H1 (cell line): ENCODE measurements around the gene RBMX. TPM values are rescaled to one million over a fixed set of nuclear protein-coding genes. Genes with fewer than 3 reads are reported as not detected.
A peak's percentile ranks its signal among the peaks of the same experiment; 100 is the strongest.

Source experiments
- CTCF ChIA-PET: fragments of 300-600 bp; sonication (Branson Sonifier 250); formaldehyde crosslinking; loops from one replicate; lab custom pipeline; 2021; ENCODE audit not compliant: partially characterized antibody; lab: Charles Lee
- POLR2A ChIA-PET: fragments of 300-600 bp; sonication (Branson Sonifier 250); formaldehyde crosslinking; loops from one replicate; lab custom pipeline; 2021; ENCODE audit warnings: inconsistent platforms; ENCODE audit not compliant: partially characterized antibody; lab: Charles Lee
- DNase-seq, 2 experiments: peaks; one replicate each; pipeline versions ENCODE4 v3.0.0 to v3.0.0-alpha.2; 2010 to 2022; ENCODE audit warnings: low spot score in 2 of 2, low read depth in 1 of 2, mixed read lengths in 1 of 2
- FAIRE-seq: peaks from 2 replicates; lab custom pipeline; 2011; peaks lifted over from hg19 to GRCh38; lab: Jason Lieb, UNC
- H2AFZ ChIP-seq: 2 replicates; pipeline ENCODE4 v1.8.1; 2012; ENCODE audit warnings: low read length, inconsistent platforms
- H2AK5ac ChIP-seq: 2 replicates; pipeline ENCODE4 v1.6.1; 2013; ENCODE audit warnings: low read depth, low read length
- H2BK120ac ChIP-seq: replicated peaks from 2 replicates; pipeline ENCODE3; 2013; ENCODE audit warnings: low read depth, low read length, inconsistent platforms
- H2BK12ac ChIP-seq: 2 replicates; pipeline ENCODE4 v1.6.1; 2013; ENCODE audit warnings: low read depth, low read length
- H2BK15ac ChIP-seq: 2 replicates; pipeline ENCODE4 v1.6.1; 2013; ENCODE audit warnings: low read length
- H2BK20ac ChIP-seq: 2 replicates; pipeline ENCODE4 v1.6.1; 2013; ENCODE audit warnings: low read length
- H2BK5ac ChIP-seq: 2 replicates; pipeline ENCODE4 v1.6.1; 2013; ENCODE audit warnings: low read depth, low read length
- H3K14ac ChIP-seq: 2 replicates; pipeline ENCODE4 v1.6.1; 2013; ENCODE audit warnings: inconsistent platforms; ENCODE audit not compliant: insufficient read length
- H3K18ac ChIP-seq: 2 replicates; pipeline ENCODE4 v1.6.1; 2013; ENCODE audit warnings: low read length; ENCODE audit errors: extremely low read depth
- H3K23ac ChIP-seq: 2 replicates; pipeline ENCODE4 v1.6.1; 2013; ENCODE audit warnings: inconsistent platforms; ENCODE audit not compliant: insufficient read length
- H3K23me2 ChIP-seq: 2 replicates; pipeline ENCODE4 v1.6.1; 2013; ENCODE audit warnings: low read depth, low read length
- H3K27ac ChIP-seq: 2 replicates; pipeline ENCODE4 v1.6.1; 2011; ENCODE audit warnings: low read depth, low read length, inconsistent platforms
- H3K27me3 ChIP-seq, 4 experiments: replicated peaks in 1 of 4; 1 replicate in 1 of 4; 2 replicates in 3 of 4; pipeline versions ENCODE4 v1.6.1 to v1.8.1; 2011 to 2013; ENCODE audit warnings: low read length in 3 of 4, mild to moderate bottlenecking in 3 of 4, inconsistent platforms in 2 of 4, mixed read lengths in 2 of 4, moderate library complexity in 1 of 4; ENCODE audit not compliant: control insufficient read depth in 3 of 4, insufficient read depth in 3 of 4; ENCODE audit errors: extremely low read depth in 1 of 4
- H3K36me3 ChIP-seq, 4 experiments: 2 replicates each; pipeline versions ENCODE4 v1.6.1 to v1.8.1; 2011 to 2013; ENCODE audit warnings: mild to moderate bottlenecking in 4 of 4, low read length in 3 of 4, moderate library complexity in 2 of 4, control low read depth in 1 of 4, inconsistent platforms in 1 of 4; ENCODE audit not compliant: insufficient read depth in 4 of 4, control insufficient read depth in 2 of 4
- H3K4ac ChIP-seq: replicated peaks from 2 replicates; pipeline ENCODE3; 2013; ENCODE audit warnings: low read length, low read depth, mixed read lengths, inconsistent platforms; ENCODE audit not compliant: insufficient read length
- H3K4me1 ChIP-seq, 4 experiments: replicated peaks in 1 of 4; 1 replicate in 1 of 4; 2 replicates in 3 of 4; pipeline versions ENCODE4 v1.6.1 to v1.8.1; 2011 to 2013; ENCODE audit warnings: low read length in 3 of 4, inconsistent platforms in 2 of 4, mixed read lengths in 1 of 4; ENCODE audit not compliant: insufficient read depth in 4 of 4, control insufficient read depth in 3 of 4
- H3K4me2 ChIP-seq, 2 experiments: 2 replicates each; pipeline versions ENCODE4 v1.6.1 to v1.8.1; 2011 to 2013; ENCODE audit warnings: low read depth in 2 of 2, low read length in 2 of 2, control low read depth in 1 of 2, inconsistent platforms in 1 of 2, mild to moderate bottlenecking in 1 of 2; ENCODE audit not compliant: insufficient read depth in 1 of 2
- H3K4me3 ChIP-seq, 4 experiments: fragments of 200-600, 300-600 bp in 1 of 4; sonication (generic), shearing (Covaris generic), sonication (Bioruptor Twin) in 1 of 4; 2 replicates each; pipeline versions ENCODE4 v1.5.1 to v1.8.1; 2011 to 2016; ENCODE audit warnings: low read length in 4 of 4, low read depth in 3 of 4, control low read depth in 2 of 4, inconsistent platforms in 2 of 4, mild to moderate bottlenecking in 2 of 4, mixed read lengths in 1 of 4, moderate library complexity in 1 of 4; ENCODE audit not compliant: insufficient read depth in 2 of 4; ENCODE audit errors: extremely low read depth in 1 of 4
- H3K56ac ChIP-seq: replicated peaks from 2 replicates; pipeline ENCODE3; 2013; ENCODE audit warnings: low read depth, mild to moderate bottlenecking, mixed read lengths, low read length, inconsistent platforms; ENCODE audit not compliant: insufficient read length
- H3K79me1 ChIP-seq: 2 replicates; pipeline ENCODE4 v1.6.1; 2013; ENCODE audit warnings: low read depth, low read length, control low read depth
- H3K79me2 ChIP-seq, 2 experiments: 2 replicates each; pipeline versions ENCODE4 v1.6.1 to v1.8.1; 2012 to 2013; ENCODE audit warnings: low read length in 2 of 2, mild to moderate bottlenecking in 2 of 2, inconsistent platforms in 1 of 2; ENCODE audit not compliant: insufficient read depth in 2 of 2, control insufficient read depth in 1 of 2
- H3K9ac ChIP-seq, 4 experiments: replicated peaks in 1 of 4; 1 replicate in 1 of 4; 2 replicates in 3 of 4; pipeline versions ENCODE4 v1.6.1 to v1.8.1; 2011 to 2013; ENCODE audit warnings: low read depth in 3 of 4, low read length in 3 of 4, control low read depth in 2 of 4, mild to moderate bottlenecking in 2 of 4, moderate library complexity in 2 of 4, inconsistent platforms in 1 of 4; ENCODE audit errors: extremely low read depth in 1 of 4
- H3K9me3 ChIP-seq, 2 experiments: 2 replicates each; pipeline versions ENCODE4 v1.6.1 to v1.8.1; 2012 to 2013; ENCODE audit warnings: mild to moderate bottlenecking in 2 of 2, moderate library complexity in 2 of 2, control low read depth in 1 of 2, inconsistent platforms in 1 of 2, low read depth in 1 of 2, low read length in 1 of 2, mixed read lengths in 1 of 2; ENCODE audit not compliant: insufficient read depth in 2 of 2
- H4K20me1 ChIP-seq, 2 experiments: replicated peaks in 1 of 2; 2 replicates each; pipeline versions ENCODE3 to v1.8.1; 2011 to 2013; ENCODE audit warnings: inconsistent platforms in 2 of 2, low read length in 2 of 2, mild to moderate bottlenecking in 1 of 2; ENCODE audit not compliant: insufficient read depth in 2 of 2, control insufficient read depth in 1 of 2
- H4K5ac ChIP-seq: 2 replicates; pipeline ENCODE4 v1.6.1; 2013; ENCODE audit warnings: low read length, low read depth, mixed read lengths, inconsistent platforms; ENCODE audit not compliant: insufficient read length
- H4K8ac ChIP-seq: 2 replicates; pipeline ENCODE4 v1.8.0; 2013; ENCODE audit warnings: mild to moderate bottlenecking, moderate library complexity, low read length, inconsistent platforms; ENCODE audit not compliant: insufficient read depth; ENCODE audit errors: extremely low read depth
- H4K91ac ChIP-seq: replicated peaks from 2 replicates; pipeline ENCODE3; 2013; ENCODE audit warnings: low read length, mixed read lengths, inconsistent platforms; ENCODE audit not compliant: insufficient read length
- CTBP2 ChIP-seq: IDR thresholded peaks from 2 replicates; pipeline ENCODE4 v1.7.0; 2011; ENCODE audit warnings: borderline replicate concordance, mild to moderate bottlenecking, moderate library complexity, mixed read lengths, low read length; ENCODE audit not compliant: insufficient read depth, insufficient read length
- GTF2F1 ChIP-seq: IDR thresholded peaks from 2 replicates; pipeline ENCODE4 v1.6.1; 2012; ENCODE audit warnings: low read depth, low read length, improper control_type of control experiment, borderline replicate concordance
- POLR2A ChIP-seq, 2 experiments: IDR thresholded peaks; 1 replicate in 1 of 2; 2 replicates in 1 of 2; pipeline ENCODE4 v1.6.1; 2011; ENCODE audit warnings: low read depth in 2 of 2, low read length in 2 of 2, mild to moderate bottlenecking in 2 of 2; ENCODE audit errors: control extremely low read depth in 1 of 2
- WGBS, 2 experiments: shearing (Covaris generic) in 1 of 2; methylation state at CpG; one replicate each; pipeline versions ENCODE4 v1.1.6 to v1.1.7; 2013 to 2015; ENCODE audit warnings: low lambda C conversion rate in 2 of 2, mixed read lengths in 2 of 2, inconsistent platforms in 1 of 2, low coverage in 1 of 2, missing lambda C conversion rate in 1 of 2; ENCODE audit not compliant: insufficient replicate concordance in 2 of 2, insufficient coverage in 1 of 2, insufficient read length in 1 of 2; ENCODE audit errors: extremely low coverage in 1 of 2, missing lambda C conversion rate in 1 of 2; 5-methylcytosine and 5-hydroxymethylcytosine counted together
- polyA plus RNA-seq, 7 experiments: library from polyadenylated mRNA; depleted of rRNA in 3 of 7; stranded (reverse) in 5 of 7; unstranded in 2 of 7; fragments of >200 nt in 5 of 7; fragments of 200-250 nt in 2 of 7; gene quantifications; 1 replicate in 5 of 7; 2 replicates in 1 of 7; 4 replicates in 1 of 7; pipeline versions ENCODE4 v1.2.1 to v1.2.3, GENCODE V29; 2011 to 2013; ENCODE audit warnings: missing spikeins in 2 of 7, mixed read lengths in 2 of 7
- total RNA-seq: library from RNA; stranded (reverse); fragmentation: NEBNext Ultra II Directional; extraction: Animal tissue kit (Norgen Biotek cat#: 25700); gene quantifications from 2 replicates; pipeline ENCODE4 v1.2.1, GENCODE V29; 2021

The RBMX gene
- total and polyA plus RNA-seq, 2 of the 8 experiments (the other 6 are each of a cell fraction or from before 2014, with no cell fraction given) = 213 to 476 TPM

DNA sequence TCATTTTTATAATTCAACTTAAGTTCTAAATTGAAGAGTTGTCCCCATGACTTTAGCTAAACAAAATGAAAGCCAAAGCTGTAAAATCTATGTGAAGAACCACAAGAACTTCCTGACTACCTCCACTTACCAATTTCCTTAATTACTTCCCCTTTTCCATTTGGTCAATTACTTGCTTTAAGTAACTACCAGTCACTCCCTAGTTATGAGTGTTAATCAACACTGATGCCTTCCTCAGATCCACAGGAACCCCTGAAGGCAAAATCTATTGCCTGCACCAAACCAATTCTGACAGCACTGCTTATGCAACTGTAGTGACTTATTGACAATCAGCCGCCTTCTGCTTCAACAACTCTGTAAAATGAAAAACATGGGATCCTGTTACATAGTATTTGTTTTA lies 10.5 kb downstream of the RBMX start:
- H3K27me3 ChIP-seq = no peaks in the 10 kb centered on the region
- TF ChIP-seq GTF2F1 (no peak), POLR2A (IDR thresholded peaks at IDR 0.05; ENCODE audit: control extremely low read depth in 1 of 2, low read depth in 2 of 2, low read length in 2 of 2) (peak in 1 of 2 experiments; percentile 50; a peak in 1 of 3 replicates), CTBP2 (no peak)
- no peak overlapping the region for H3K14ac ChIP-seq
- H3K23ac ChIP-seq = no peak overlapping the region
- H2BK15ac ChIP-seq = no peak overlapping the region
- H4K5ac ChIP-seq = no peak overlapping the region
- no peaks in the 10 kb centered on the region for H3K4me1 ChIP-seq
- POLR2A ChIA-PET = interaction anchor here (0.9 to 4.3 kb wide), 5 partner anchors 10 to 52 kb away, joined by 3 to 82 read pairs (median 3); partner anchors contain the start of gene RBMX
- H3K56ac ChIP-seq = no peak overlapping the region
- H3K18ac ChIP-seq = no peak overlapping the region
- no peak for DNase-seq
- H3K36me3 ChIP-seq = peaks cover 10 to 85% (median 50%) of the 10 kb centered on the region in 4 experiments; a peak in 7 of 8 replicates
- H2AK5ac ChIP-seq = no peak overlapping the region
- H3K79me1 ChIP-seq = no peaks in the 10 kb centered on the region
- H2BK120ac ChIP-seq = no peak overlapping the region
- no peak overlapping the region for H4K8ac ChIP-seq
- no peaks in the 10 kb centered on the region for H3K23me2 ChIP-seq
- no peak for FAIRE-seq
- H3K9ac ChIP-seq = no peak overlapping the region
- no peak overlapping the region for H3K27ac ChIP-seq
- H3K4ac ChIP-seq = no peak overlapping the region
- H3K4me3 ChIP-seq = no peak overlapping the region
- H3K9me3 ChIP-seq = no peaks in the 10 kb centered on the region
- no peak overlapping the region for H2BK12ac ChIP-seq
- H3K4me2 ChIP-seq = no peak overlapping the region
- peaks cover 0 to 7% of the 10 kb centered on the region in 2 experiments; a peak in 2 of 4 replicates for H3K79me2 ChIP-seq
- 70% methylated on average over 1 of the region's 1 CpG; no CpG with 5 or more reads in 1 of the 2 experiments for whole genome bisulfite sequencing, 2 experiments
- H2BK20ac ChIP-seq = no peak overlapping the region
- H4K20me1 ChIP-seq = peaks cover 5 to 11% of the 10 kb centered on the region in 2 experiments
- CTCF ChIA-PET = no interaction called here
- H4K91ac ChIP-seq = no peak overlapping the region
- no peak overlapping the region for H2BK5ac ChIP-seq
- H2AFZ ChIP-seq = no peak overlapping the region
